NCI-H128 (cell line): Measurements from ENCODE around the gene EPSTI1.

ENCODE experiments used
- DNase-seq: peaks from one replicate; lab custom pipeline; 2025; ENCODE audit not compliant: unreplicated experiment; lab: John Stamatoyannopoulos, UW

Gene EPSTI1

GRCh38 chr13:42971691-42972347, 20.2 kb downstream of the EPSTI1 start:
- DNase-seq = no peak

DNA sequence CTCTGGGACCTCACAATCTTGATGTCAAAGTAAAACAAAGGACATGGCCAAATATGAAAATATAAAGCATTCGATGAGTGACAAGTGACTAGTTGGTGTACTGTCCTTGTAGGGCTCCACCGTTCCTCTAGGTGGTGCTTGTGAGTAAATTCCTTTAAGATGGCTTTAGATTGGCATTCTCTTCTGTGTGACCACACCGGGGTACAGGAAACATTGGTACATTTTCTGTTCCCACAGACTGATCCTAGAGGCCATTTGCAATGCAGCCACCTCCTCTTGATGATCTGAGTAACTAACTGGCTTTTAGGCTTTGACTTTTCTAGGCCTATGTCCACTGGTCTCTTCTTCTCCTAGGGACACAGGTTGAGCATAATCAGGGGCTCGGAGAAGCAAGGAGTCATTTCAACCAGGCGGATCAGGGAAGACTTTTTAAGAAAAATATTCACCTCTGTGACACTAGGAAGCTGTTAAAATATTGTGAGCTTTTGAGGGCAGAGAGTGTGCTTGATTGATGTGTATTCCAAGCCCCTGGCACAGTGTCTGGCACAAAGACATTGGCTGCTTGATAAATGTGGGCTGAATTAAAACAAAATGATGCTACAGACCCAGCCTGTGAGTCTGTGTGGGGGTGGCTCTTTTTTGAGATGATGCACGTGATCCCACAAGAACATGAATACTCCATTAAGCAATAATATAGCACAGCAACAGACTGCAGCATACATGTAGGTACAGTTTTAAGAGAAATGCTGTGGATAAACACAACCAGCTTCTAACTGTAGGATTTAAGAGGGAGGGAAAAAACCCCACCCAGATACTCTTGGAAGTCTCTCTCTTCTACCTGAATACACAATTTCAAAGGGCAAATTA, 21.0 kb downstream of the EPSTI1 start:
- DNase-seq = no peak

DNA sequence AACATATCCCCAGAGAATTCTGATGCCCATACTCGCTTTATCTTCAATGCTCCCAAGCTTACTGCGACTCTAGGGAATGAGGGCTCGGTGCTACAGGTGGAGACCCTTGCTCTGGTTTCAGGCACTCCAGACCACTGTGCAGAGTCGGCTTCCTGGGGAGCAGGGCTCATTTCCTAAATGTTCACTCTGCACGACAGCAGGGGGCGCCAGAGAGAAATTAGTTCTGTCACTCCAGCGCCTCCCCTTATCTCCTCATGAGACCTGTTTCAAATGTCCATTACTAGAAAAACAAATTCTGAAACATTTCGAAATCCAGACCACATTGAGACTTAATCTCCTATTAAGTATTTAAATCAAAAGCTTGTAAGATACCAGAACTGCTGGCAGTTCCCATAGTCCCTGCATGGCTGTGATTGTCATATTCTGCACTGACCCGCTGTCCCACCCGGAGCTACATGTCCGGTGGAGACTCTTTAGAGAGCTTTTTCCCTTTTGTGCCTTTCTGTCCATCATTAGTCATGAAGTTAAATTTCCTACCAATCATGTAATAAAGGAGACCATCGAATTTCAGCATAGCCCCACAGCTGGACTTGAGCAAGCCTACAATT, 22.4 kb downstream of the EPSTI1 start:
- DNase-seq = no peak

DNA sequence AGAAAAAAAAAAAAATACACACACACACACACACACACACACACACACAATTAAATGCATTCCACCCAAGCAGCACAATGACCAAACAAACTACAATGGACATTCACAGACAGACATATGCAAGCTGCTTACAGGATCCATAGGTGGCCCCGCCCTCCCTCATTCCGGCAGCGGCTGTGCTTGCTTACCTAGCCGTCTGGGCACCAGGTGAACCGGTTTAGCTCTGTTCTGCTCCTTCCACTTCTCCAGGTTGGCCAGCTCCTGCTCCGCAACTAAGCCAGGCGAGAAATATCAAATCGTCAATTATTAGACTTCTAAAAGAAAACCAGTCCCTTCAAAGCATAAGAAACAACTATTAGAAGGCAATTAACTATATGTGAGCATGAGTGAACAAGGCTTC, 23.1 kb downstream of the EPSTI1 start:
- no peak for DNase-seq

- no peak for DNase-seq
Measured at GRCh38 chr13:42967660-42968059, 24.4 kb downstream of the EPSTI1 start.

DNA sequence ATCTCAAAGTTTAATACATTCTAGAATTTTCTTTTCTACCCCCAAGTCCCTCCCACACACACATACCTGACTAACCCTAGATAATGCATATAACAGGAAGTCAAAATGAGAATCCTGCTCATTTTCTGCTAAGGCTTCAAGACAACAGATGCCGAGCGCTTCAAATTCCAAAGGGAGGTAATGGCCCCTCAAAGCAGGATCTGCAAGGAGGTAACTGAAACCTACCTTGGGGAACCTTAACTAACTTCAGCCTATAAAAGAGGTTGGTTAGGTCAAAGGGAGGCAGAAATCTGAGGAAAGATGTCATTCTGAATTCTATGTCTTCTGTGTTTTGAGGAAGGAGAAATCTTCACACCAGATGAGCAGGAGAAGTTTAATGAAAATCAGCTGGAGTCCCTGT, 26.8 kb downstream of the EPSTI1 start:
- no peak for DNase-seq

GRCh38 chr13:42964761-42965161, 27.3 kb downstream of the EPSTI1 start:
- DNase-seq = no peak

- no peak for DNase-seq
Measured at GRCh38 chr13:42959615-42960014, 32.4 kb downstream of the EPSTI1 start.

DNA sequence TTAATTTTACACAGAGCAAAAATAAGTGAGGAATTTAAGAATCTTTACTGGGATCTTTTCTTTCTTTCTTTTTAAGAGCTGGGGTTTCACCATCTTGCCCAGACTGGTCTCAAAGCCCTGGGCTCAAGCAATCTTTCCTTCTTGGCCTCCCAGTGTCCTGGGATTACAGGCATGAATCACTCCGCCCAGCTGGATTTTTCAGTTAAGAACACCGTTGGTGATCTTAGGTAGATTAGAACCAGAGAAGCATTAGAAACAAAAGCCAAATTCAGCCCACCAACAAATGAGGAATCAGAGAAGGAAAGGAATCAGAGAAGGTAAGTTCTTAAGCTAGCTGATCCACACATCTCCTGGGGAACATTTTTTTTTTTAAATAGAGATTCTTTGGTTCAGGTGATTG, 34.2 kb downstream of the EPSTI1 start:
- DNase-seq = no peak

- DNase-seq = no peak
Measured at GRCh38 chr13:42950181-42950580, 41.9 kb downstream of the EPSTI1 start.

- no peak for DNase-seq
Measured at GRCh38 chr13:42947925-42948324, 44.1 kb downstream of the EPSTI1 start.

GRCh38 chr13:42946927-42947326, 45.1 kb downstream of the EPSTI1 start:
- DNase-seq = no peak

DNA sequence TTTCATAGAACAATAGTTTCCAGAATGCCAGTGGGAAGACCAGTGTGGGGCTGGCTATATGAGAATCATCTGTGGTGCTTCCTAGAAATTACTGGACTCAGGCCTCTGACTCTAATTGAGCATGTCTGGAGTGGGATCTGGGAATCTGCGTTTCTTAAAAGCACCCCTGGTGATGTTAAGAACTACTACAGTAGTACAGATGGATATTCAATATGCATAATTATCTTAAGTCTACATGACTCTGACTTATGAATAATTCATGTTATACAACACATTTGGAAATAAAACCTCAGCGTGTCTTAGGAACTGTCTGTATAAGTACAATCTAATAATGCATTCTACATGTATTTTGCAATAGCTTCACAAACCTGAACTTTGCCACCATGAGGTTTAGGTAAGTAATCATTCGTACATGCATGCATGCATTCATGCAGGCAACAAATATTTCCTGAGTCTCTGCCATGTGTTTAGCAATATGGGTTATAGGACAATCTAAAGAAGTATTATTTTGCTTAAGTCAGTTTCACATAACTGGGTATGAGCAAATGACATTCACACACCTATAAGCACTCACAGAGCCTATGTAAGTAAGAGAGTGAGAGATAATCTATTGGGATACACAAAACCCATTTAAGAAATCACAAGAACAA, 62.0 kb downstream of the EPSTI1 start:
- DNase-seq = no peak

DNA sequence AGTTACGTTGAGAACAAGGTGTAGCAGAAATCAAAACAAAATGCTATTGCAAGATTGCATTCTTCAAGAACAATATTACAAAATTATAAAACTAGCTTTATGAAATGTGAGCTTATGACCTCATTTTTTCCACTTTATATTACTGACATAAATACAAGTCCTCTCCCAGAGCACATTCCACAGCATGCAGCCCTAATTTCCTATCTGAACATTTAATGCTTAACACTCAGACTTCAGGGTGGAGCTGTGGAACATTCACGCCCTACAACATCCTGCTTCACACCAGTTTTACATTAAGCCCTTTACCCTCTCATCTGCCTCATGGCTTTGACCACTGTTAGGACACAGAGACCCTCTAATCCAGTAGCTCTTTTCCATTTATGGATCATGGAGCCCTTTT, 65.5 kb downstream of the EPSTI1 start:
- DNase-seq = no peak

- DNase-seq = no peak
Measured at GRCh38 chr13:42926043-42926442, 66.0 kb downstream of the EPSTI1 start.

GRCh38 chr13:42925626-42926025, 66.4 kb downstream of the EPSTI1 start:
- DNase-seq = no peak

GRCh38 chr13:42924344-42924743, 67.7 kb downstream of the EPSTI1 start:
- DNase-seq = no peak

- no peak for DNase-seq
Measured at GRCh38 chr13:42907745-42908144, 84.3 kb downstream of the EPSTI1 start.

DNA sequence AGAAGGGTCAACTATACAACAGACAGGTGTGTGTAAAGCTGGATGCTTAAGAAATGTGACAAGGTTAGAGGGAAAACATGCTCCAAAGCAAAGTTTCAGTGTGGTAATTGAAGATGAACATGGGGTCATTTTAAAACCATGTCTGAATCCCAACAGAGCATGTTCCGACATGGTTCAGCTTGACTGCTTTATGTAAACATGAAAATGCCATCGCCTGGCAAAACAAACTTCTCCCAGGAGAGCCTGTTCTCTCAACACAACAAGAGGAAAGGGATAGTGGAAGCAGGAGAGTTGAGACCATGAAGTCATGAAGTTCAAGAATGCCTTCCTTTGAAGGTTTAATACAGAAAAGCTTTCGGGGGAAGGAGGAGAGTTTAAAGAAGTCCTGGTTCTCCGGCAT, 85.8 kb downstream of the EPSTI1 start:
- DNase-seq = no peak

DNA sequence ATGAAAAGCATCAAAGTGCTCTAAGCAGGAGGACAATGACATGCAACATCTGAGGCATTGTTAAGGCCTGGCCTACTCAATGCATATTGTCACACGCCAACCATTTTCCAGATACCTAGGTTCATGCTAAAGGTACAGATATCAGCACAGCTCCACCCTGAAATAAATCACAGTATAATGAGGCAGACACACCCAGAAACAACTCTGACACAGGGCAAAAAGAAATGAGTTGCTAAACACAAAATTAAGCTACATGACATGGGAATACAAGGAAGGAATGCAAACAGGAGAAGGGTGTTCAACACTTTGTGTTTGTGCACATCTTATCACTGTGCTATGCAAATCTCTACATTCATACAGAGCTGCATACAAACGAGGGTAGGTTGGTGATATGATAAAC, 86.5 kb downstream of the EPSTI1 start:
- DNase-seq = no peak

GRCh38 chr13:42899266-42899665, 92.8 kb downstream of the EPSTI1 start:
- DNase-seq = no peak

DNA sequence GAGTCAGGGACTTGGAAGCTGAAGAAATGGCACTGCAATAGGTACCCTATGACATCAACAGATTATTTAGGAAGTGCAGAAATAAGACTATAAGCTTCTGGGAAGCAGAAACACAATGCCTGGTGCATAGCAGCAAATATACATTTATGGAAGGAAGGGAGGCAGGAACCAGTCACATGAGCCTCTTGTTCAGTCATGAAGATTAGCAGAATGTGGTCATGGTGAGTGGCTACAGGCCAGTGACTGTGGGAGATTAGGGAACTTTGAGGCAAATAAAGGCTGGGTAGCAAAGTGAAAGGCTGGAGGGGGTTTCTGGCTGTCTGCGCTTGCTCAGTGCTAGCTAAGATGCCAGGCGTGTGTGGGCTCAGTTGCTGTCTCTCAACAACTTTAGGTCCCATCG, 96.3 kb downstream of the EPSTI1 start:
- DNase-seq = no peak
